ENCODE measurements around the gene DHFR. TPM values are rescaled to one million over a fixed set of nuclear protein-coding genes. Genes with fewer than 3 reads are reported as not detected.

DHFR gene
- total RNA-seq, 2 experiments from 2014 or later, result 107 to 112 TPM

DNA sequence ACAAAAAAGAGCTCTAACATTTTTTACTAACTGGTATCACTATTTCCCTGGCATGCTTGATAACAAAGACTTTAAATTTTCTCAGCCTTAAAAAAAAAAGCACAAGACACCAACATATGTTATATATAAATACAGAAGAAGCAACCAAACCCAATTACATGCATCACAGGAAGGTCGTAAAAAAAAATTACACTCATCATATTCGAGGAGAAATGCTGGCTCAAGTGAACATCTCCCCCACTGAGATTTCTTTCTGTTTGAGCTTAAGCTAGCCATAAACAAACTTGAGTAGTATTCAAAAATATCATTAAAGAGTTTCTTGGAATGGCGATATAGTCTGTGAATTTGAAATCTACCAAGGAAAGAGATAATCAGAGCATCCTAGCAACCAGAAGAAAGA, 7.9 kb downstream of the DHFR start:
- H3K27ac Mint-ChIP-seq, result no peak overlapping the region
- CTCF ChIA-PET, result no interaction called here

DNA sequence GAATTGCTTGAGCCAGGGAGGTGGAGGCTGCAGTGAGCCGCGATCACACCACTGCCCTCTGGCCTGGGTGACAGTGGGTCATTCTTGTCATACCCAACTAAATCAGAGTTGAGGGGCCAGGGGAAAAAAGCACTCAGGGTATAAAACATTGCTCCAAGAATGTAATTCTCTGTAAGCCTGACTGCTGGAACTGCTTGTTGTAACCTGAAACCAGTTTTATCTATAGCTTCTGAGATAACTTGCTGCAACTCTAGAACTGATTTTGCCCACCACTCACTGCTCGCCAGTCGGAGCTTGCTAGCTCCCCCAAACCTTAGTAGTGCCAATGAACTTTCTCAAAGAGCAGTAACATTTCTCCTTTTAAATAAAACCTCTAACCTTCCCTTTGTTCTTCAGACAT, 9.9 kb downstream of the DHFR start:
- Mint-ChIP-seq H3K27ac (no peak overlapping the region), H3K9me3 (no peaks in the 10 kb centered on the region), H3K36me3 (ENCODE audit: low read depth) (peaks cover 70% of the 10 kb centered on the region), H3K4me1 (ENCODE audit: low read depth) (peaks cover 3% of the 10 kb centered on the region), H3K27me3 (ENCODE audit: low read depth) (no peaks in the 10 kb centered on the region), H3K4me3 (no peak overlapping the region)
- CTCF ChIA-PET, result interaction anchor here (0.6 kb wide), 1 partner anchor 550 kb away, joined by 3 read pairs; no protein-coding TSS in a partner anchor
- DNase-seq, result no peak
- intact Hi-C loops (cut with micrococcal nuclease), result no loop called here

More for the DNA sequence above, 7.9 kb downstream of the DHFR start:
- H3K9me3 Mint-ChIP-seq, result no peaks in the 10 kb centered on the region
- no peak overlapping the region for H3K4me3 Mint-ChIP-seq
- no peaks in the 10 kb centered on the region for H3K4me1 Mint-ChIP-seq (ENCODE audit: low read depth)
- no peaks in the 10 kb centered on the region for H3K27me3 Mint-ChIP-seq (ENCODE audit: low read depth)
- H3K36me3 Mint-ChIP-seq (ENCODE audit: low read depth), result peaks cover 50% of the 10 kb centered on the region
- DNase-seq, result no peak
- intact Hi-C loops (cut with micrococcal nuclease), result no loop called here

DNA sequence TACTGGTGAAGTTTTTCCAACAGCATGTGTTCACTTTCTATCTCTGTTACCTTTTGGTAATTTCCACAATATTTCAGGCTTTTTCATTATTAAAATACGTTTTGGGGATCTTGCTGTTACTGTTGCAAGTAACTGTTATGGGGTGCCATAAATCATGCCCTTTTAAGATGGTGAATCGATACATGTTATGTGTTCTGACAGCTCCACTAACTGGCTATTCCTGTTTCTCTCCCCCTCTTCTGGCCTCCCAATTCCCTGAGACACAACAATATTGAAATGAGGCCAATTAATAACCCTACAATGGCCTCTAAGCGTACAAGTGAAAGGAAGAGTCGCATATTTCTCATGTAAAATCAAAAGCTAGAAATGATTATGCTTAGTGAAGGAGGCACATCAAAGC, 13.4 kb downstream of the DHFR start:
- Mint-ChIP-seq H3K27ac (no peak overlapping the region), H3K27me3 (ENCODE audit: low read depth) (no peaks in the 10 kb centered on the region), H3K9me3 (no peaks in the 10 kb centered on the region), H3K4me3 (no peak overlapping the region), H3K4me1 (ENCODE audit: low read depth) (peaks cover 5% of the 10 kb centered on the region), H3K36me3 (ENCODE audit: low read depth) (peaks cover 76% of the 10 kb centered on the region)
- CTCF ChIA-PET, result no interaction called here
- intact Hi-C loops (cut with micrococcal nuclease), result no loop called here
- DNase-seq, result no peak

DNA sequence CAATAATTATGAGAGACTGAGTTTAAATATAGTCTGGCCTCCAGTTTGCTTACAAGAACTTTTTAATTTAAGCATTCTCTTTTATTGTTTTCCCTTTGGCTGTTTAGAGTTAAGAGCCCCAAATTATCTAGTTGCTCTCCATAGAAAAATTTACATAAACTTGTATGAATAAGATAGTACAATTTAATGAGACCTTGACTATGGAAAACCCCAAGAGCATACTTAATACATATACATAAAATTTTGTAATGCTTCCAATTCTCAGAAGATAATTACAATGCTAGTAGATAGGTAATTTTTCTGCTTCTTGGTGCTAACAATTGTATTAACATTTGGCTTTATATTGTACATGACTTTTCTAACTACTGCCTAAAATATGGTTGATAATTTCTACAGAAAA, 20.6 kb downstream of the DHFR start:
- no peak for DNase-seq
- Mint-ChIP-seq H3K9me3 (no peaks in the 10 kb centered on the region), H3K27ac (no peak overlapping the region), H3K4me1 (ENCODE audit: low read depth) (peaks cover 7% of the 10 kb centered on the region), H3K27me3 (ENCODE audit: low read depth) (no peaks in the 10 kb centered on the region), H3K4me3 (no peak overlapping the region), H3K36me3 (ENCODE audit: low read depth) (peaks cover 63% of the 10 kb centered on the region)
- intact Hi-C loops (cut with micrococcal nuclease), result no loop called here
- CTCF ChIA-PET, result no interaction called here

DNA sequence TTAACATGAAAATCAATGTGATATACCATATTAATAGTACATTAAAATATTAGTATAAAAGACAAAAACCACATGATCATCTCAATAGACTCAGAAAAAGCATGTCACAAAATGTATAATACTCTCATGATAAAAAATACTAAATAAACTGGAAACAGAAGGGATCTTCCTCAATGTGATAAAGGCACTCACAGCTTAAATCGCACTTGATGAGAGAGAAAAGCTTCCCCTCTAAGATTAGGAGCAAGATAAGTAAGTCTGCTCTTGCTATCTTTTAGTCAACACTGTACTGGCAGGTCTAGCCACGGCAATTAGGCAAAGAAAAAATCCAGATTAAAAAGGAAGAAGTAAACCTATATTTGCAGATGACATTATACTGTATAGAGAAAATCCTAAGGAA, 22.1 kb downstream of the DHFR start:
- Mint-ChIP-seq H3K36me3 (ENCODE audit: low read depth) (peaks cover 53% of the 10 kb centered on the region), H3K9me3 (no peaks in the 10 kb centered on the region), H3K4me1 (ENCODE audit: low read depth) (peaks cover 5% of the 10 kb centered on the region), H3K4me3 (no peak overlapping the region), H3K27ac (no peak overlapping the region), H3K27me3 (ENCODE audit: low read depth) (no peaks in the 10 kb centered on the region)
- intact Hi-C loops (cut with micrococcal nuclease), result no loop called here
- CTCF ChIA-PET, result no interaction called here
- no peak for DNase-seq

DNA sequence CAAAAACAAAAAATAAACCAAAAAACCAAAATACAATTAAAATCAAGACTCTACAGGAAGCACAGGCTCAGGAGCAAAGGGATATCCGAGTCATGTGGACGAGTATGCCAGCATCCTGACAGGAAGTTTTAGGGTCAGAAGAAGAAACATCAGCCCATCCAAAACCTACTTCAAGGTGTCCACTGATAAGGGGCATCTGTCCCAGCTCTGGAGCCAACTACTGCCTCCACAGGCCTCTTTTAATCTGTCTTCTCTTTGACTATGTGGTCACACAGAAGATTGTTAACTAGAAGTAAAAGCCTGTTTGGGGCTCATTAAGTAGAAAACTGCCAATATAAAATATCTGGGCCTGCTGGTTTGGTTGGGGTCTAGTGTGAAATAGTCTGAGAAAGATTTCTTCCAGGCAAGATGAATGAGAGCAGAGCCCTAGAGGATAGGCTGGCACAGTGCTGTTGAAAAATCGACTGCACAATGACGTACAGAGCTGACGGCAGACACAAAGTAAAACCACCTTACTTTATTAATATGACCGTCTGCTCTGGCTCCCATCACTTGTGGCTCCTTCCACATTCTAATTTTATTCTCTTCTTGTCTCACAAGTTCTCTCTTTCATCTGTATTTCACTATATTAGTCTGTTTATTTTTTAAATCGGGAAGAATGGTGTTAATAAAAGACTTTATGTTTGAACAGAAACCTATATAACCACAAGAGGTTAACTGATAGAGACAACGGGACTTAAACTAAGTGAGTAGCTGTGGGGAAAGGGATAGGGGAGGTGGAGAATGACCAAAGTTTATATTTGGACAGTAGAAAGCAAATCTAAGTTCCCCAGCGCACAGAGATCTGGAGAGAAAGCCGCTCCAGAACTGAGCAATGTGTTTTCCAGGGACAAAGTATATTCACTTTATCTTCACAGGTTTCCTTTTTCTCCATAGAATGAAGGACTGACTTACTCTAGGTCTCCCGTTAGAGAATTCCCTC, 23.2 kb downstream of the DHFR start:
- peaks cover 5% of the 10 kb centered on the region for H3K4me1 Mint-ChIP-seq (ENCODE audit: low read depth)
- H3K27ac Mint-ChIP-seq, result no peak overlapping the region
- CTCF ChIA-PET, result no interaction called here
- no peak for DNase-seq
- no peaks in the 10 kb centered on the region for H3K27me3 Mint-ChIP-seq (ENCODE audit: low read depth)
- H3K36me3 Mint-ChIP-seq (ENCODE audit: low read depth), result peaks cover 49% of the 10 kb centered on the region
- H3K9me3 Mint-ChIP-seq, result no peaks in the 10 kb centered on the region
- intact Hi-C loops (cut with micrococcal nuclease), result no loop called here
- H3K4me3 Mint-ChIP-seq, result no peak overlapping the region

DNA sequence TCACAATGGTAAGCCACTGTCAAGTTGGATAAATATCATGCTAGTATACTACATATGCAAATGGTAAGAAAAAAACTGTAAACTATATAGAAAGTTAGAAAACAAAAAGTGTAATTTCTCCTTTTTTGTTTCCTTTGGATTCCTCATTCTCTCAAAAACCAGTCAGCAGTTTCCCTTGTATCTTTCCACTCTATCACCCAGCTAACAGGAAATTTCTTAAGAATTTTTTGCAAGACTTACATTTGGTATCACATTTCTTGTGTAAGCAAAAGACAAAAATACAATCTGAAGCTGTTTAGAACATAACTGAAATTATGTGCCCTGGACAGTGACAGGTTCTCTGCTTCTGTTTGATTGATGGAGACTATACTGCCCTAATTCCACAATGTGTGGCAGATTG, 25.5 kb downstream of the DHFR start:
- H3K27me3 Mint-ChIP-seq (ENCODE audit: low read depth), result no peaks in the 10 kb centered on the region
- H3K27ac Mint-ChIP-seq, result no peak overlapping the region
- no peaks in the 10 kb centered on the region for H3K9me3 Mint-ChIP-seq
- intact Hi-C loops (cut with micrococcal nuclease), result no loop called here
- H3K4me3 Mint-ChIP-seq, result no peak overlapping the region
- CTCF ChIA-PET, result no interaction called here
- no peak for DNase-seq
- H3K4me1 Mint-ChIP-seq (ENCODE audit: low read depth), result peaks cover 2% of the 10 kb centered on the region
- H3K36me3 Mint-ChIP-seq (ENCODE audit: low read depth), result peaks cover 40% of the 10 kb centered on the region

DNA sequence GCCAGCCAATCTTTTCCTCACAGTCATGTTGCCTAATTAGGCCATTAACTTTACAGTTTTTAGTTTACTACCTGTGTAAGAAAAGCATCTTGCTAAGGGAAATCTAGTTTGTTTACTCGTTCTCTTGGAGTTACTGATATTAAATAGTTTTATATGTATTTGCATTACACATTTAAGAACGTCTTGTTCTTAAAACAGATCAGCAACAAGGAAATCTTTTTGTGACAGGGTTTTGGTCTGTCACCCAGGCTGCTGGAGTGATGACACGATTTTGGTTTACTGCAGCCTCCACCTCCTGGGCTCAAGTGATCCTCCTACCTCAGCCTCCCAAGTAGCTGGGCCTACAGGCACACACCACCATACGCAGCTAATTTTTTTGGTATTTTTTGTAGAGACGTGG, 29.6 kb downstream of the DHFR start:
- Mint-ChIP-seq H3K27me3 (ENCODE audit: low read depth) (no peaks in the 10 kb centered on the region), H3K9me3 (no peaks in the 10 kb centered on the region), H3K4me3 (no peak overlapping the region), H3K27ac (no peak overlapping the region), H3K36me3 (ENCODE audit: low read depth) (peaks cover 21% of the 10 kb centered on the region), H3K4me1 (ENCODE audit: low read depth) (no peaks in the 10 kb centered on the region)
- DNase-seq, result no peak
- CTCF ChIA-PET, result no interaction called here
- intact Hi-C loops (cut with micrococcal nuclease), result no loop called here

DNA sequence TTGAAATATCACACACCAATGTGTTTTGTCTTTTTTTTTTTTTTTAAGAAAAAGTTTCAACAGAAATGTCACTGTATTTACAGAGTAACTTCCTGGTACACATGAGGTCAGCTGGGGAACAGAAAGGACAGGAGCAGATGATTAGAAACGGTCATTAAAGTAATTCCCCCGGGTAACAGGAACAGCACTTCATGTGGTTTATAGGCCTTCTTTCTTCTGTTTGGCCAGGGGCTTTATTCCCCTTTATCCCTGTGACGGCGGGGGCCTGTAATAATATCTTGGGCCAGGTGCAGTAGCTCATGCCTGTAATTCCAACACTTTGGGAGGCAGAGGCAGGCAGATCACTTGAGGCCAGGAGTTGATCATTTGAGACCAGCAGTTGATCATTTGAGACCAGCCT, 30.8 kb downstream of the DHFR start:
- DNase-seq, result no peak
- Mint-ChIP-seq H3K4me1 (ENCODE audit: low read depth) (no peaks in the 10 kb centered on the region), H3K36me3 (ENCODE audit: low read depth) (peaks cover 17% of the 10 kb centered on the region), H3K27ac (no peak overlapping the region), H3K27me3 (ENCODE audit: low read depth) (no peaks in the 10 kb centered on the region), H3K4me3 (no peak overlapping the region), H3K9me3 (no peaks in the 10 kb centered on the region)
- intact Hi-C loops (cut with micrococcal nuclease), result no loop called here
- CTCF ChIA-PET, result no interaction called here

DNA sequence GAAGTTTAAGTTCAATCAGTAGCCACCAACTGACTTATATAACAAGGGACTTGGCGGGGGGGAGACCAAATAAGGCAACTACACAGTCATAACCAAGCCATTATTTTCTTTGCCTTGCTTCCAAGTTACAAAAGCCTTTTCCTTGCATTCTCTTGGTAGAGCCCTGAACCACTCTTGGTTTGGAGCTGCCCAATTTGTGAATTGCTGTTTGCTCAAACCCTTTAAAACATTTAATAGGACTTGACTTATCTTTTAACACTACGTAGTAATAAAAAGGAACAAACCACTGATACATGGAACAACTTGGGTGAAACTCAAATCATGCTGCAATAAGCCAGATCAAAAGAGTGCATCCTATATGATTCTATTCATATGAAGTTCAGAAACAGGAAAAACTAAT, 32.0 kb downstream of the DHFR start:
- CTCF ChIA-PET, result interaction anchor here (0.7 kb wide), 1 partner anchor 188 kb away, joined by 3 read pairs; no protein-coding TSS in a partner anchor
- no peaks in the 10 kb centered on the region for H3K4me1 Mint-ChIP-seq (ENCODE audit: low read depth)
- no peaks in the 10 kb centered on the region for H3K27me3 Mint-ChIP-seq (ENCODE audit: low read depth)
- no peaks in the 10 kb centered on the region for H3K9me3 Mint-ChIP-seq
- peaks cover 17% of the 10 kb centered on the region for H3K36me3 Mint-ChIP-seq (ENCODE audit: low read depth)
- intact Hi-C loops (cut with micrococcal nuclease), result no loop called here
- no peak overlapping the region for H3K4me3 Mint-ChIP-seq
- H3K27ac Mint-ChIP-seq, result no peak overlapping the region
- no peak for DNase-seq

DNA sequence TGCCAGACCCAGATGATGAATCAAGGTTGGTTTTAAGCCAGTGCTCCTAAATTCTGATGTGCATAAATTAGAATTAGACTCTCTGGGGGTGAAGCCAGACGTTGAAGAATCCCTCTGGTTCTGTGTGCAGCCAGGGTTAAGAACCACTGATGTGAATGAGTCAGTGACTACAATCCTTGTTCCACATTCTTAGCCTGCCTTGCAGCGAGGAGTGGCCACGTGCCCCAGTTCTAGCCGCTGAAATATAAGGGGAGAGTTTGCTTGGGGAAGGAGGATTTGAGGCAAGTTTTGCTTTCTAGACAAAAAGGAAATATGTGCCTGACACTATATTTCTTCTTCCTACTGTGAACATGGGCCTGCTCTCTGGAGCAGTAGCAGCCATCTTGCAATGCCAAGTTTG, 34.6 kb downstream of the DHFR start:
- CTCF ChIA-PET, result no interaction called here
- Mint-ChIP-seq H3K27me3 (ENCODE audit: low read depth) (no peaks in the 10 kb centered on the region), H3K9me3 (no peaks in the 10 kb centered on the region), H3K27ac (no peak overlapping the region), H3K4me1 (ENCODE audit: low read depth) (no peaks in the 10 kb centered on the region), H3K4me3 (no peak overlapping the region), H3K36me3 (ENCODE audit: low read depth) (peaks cover 17% of the 10 kb centered on the region)
- DNase-seq, result no peak
- intact Hi-C loops (cut with micrococcal nuclease), result no loop called here

DNA sequence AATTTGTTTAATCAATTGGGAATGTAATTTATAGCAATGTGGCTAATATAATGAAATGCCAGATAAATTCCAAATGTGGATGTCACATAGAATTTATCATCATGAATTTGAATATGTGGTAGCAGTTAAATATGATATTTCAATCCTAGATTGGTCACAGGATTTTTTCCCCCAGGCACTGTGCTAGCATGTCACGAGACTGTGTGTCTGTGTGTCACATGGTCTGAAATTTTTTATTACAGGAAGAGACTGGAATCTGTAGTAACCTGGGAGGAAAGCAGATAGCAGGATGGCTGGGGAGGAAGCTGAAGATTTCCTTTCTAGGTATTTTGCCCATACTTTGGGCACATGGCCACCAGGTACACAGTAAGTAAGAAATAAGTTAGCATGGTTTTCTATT, 35.7 kb downstream of the DHFR start:
- Mint-ChIP-seq H3K4me3 (no peak overlapping the region), H3K27me3 (ENCODE audit: low read depth) (no peaks in the 10 kb centered on the region), H3K27ac (no peak overlapping the region), H3K36me3 (ENCODE audit: low read depth) (peaks cover 17% of the 10 kb centered on the region), H3K9me3 (no peaks in the 10 kb centered on the region), H3K4me1 (ENCODE audit: low read depth) (no peaks in the 10 kb centered on the region)
- intact Hi-C loops (cut with micrococcal nuclease), result no loop called here
- CTCF ChIA-PET, result no interaction called here
- no peak for DNase-seq

DNA sequence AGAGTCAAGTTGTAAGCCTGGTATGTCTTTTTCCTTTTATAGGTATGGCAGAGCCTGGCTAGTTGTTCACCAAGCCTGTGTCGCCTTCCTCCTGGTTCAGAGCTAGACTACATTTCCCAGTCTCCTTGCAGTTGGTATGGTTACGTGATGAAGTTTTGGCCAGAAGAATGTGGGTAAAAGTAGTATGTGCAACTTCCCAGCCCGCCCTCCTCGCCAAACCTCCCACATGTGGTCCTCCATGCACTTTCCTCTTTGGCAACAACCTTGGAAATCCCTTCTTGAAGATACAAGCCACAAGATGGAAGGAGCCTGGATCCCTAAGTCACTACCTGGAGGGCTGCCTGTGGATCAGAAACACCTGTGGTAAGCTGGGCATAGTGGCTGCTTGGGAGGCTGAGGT, 36.3 kb downstream of the DHFR start:
- Mint-ChIP-seq H3K4me1 (ENCODE audit: low read depth) (no peaks in the 10 kb centered on the region), H3K27ac (no peak overlapping the region), H3K9me3 (no peaks in the 10 kb centered on the region), H3K4me3 (no peak overlapping the region), H3K36me3 (ENCODE audit: low read depth) (peaks cover 17% of the 10 kb centered on the region), H3K27me3 (ENCODE audit: low read depth) (no peaks in the 10 kb centered on the region)
- CTCF ChIA-PET, result no interaction called here
- intact Hi-C loops (cut with micrococcal nuclease), result no loop called here
- no peak for DNase-seq

Data from activated naive CD4-positive, alpha-beta T cell treated with anti-CD3 and anti-CD28 coated beads for 36 hours (primary cell).